ENCODE data around the gene MRPL57.
"Not testable (repeated sequence)": the region's sequence is repeated elsewhere in the genome, so short reads cannot be mapped to it uniquely, and the experiment has no call there.

- TF ChIP-seq POLR2A, CTCF (IDR thresholded peaks at IDR 0.05): not testable (repeated sequence)
Observed at GRCh38 chr13:21194756-21195155, 18.3 kb downstream of the MRPL57 start.
